Lower leg skin (tissue), 3 donors: ENCODE results near the gene EPHA6.

Experiments
- CTCF ChIP-seq, 3 donors: fragments of 450-650 bp; IDR thresholded peaks; one replicate each; pipeline ENCODE4 v1.5.1; 2016; ENCODE audit warnings: antibody characterized with exemption in 3 of 3, mild to moderate bottlenecking in 3 of 3, moderate library complexity in 2 of 3
- POLR2A ChIP-seq, 2 donors: fragments of 450-650 bp; IDR thresholded peaks; one replicate each; pipeline ENCODE4 v1.6.1; 2016 to 2017; ENCODE audit warnings: antibody characterized with exemption in 2 of 2, mild to moderate bottlenecking in 1 of 2, moderate library complexity in 1 of 2

GRCh38 chr3:97662762-97663161 is 848.4 kb downstream of the EPHA6 start:
- TF ChIP-seq CTCF (IDR thresholded peaks at IDR 0.05) (no peak), POLR2A (IDR thresholded peaks at IDR 0.05) (no peak)
